ENCODE data around the gene FAM20A.
A peak's percentile ranks its signal among the peaks of the same experiment; 100 is the strongest.
"Not testable (repeated sequence)": the region's sequence is repeated elsewhere in the genome, so short reads cannot be mapped to it uniquely, and the experiment has no call there.

Gene FAM20A

GRCh38 chr17:68519911-68520310, 81.3 kb downstream of the FAM20A start:
- DNase-seq (ENCODE audit: low read depth), result no peak

- DNase-seq (ENCODE audit: low read depth), result not testable (repeated sequence)
Observed at GRCh38 chr17:68519051-68519450, 82.1 kb downstream of the FAM20A start.

- no peak for DNase-seq (ENCODE audit: low read depth)
Observed at GRCh38 chr17:68518063-68518815, 82.9 kb downstream of the FAM20A start.

- DNase-seq (ENCODE audit: low read depth), result not testable (repeated sequence)
Observed at GRCh38 chr17:68517605-68518004, 83.6 kb downstream of the FAM20A start.

- DNase-seq (ENCODE audit: low read depth), result no peak
Observed at GRCh38 chr17:68516732-68517131, 84.4 kb downstream of the FAM20A start.

GRCh38 chr17:68514831-68515635, 86.1 kb downstream of the FAM20A start:
- DNase-seq (ENCODE audit: low read depth), result no peak

GRCh38 chr17:68513932-68514331, 87.2 kb downstream of the FAM20A start:
- DNase-seq (ENCODE audit: low read depth), result no peak

- DNase-seq (ENCODE audit: low read depth), result no peak
Observed at GRCh38 chr17:68512960-68513474, 88.2 kb downstream of the FAM20A start.

GRCh38 chr17:68512247-68512959, 88.8 kb downstream of the FAM20A start, which contains the start of gene PRKAR1A:
PRKAR1A (plus strand) TSS chr17:68512430; CDS start chr17:68515400, 2,970 bp downstream.
- peak; percentile 78 for DNase-seq (ENCODE audit: low read depth)

- peak; percentile 21 for DNase-seq (ENCODE audit: low read depth)
Observed at GRCh38 chr17:68511671-68512246, 89.4 kb downstream of the FAM20A start.

GRCh38 chr17:68511254-68511670, 89.9 kb downstream of the FAM20A start:
- no peak for DNase-seq (ENCODE audit: low read depth)

GRCh38 chr17:68509141-68510057, 91.8 kb downstream of the FAM20A start:
- DNase-seq (ENCODE audit: low read depth), result no peak

- no peak for DNase-seq (ENCODE audit: low read depth)
Observed at GRCh38 chr17:68507576-68507975, 93.6 kb downstream of the FAM20A start.

GRCh38 chr17:68505951-68506350, 95.2 kb downstream of the FAM20A start:
- DNase-seq (ENCODE audit: low read depth), result no peak

- DNase-seq (ENCODE audit: low read depth), result no peak
Observed at GRCh38 chr17:68501074-68501473, 100.1 kb downstream of the FAM20A start.

- DNase-seq (ENCODE audit: low read depth), result no peak
Observed at GRCh38 chr17:68499587-68499986, 101.6 kb downstream of the FAM20A start.

- DNase-seq (ENCODE audit: low read depth), result no peak
Observed at GRCh38 chr17:68498479-68499326, 102.5 kb downstream of the FAM20A start.

- DNase-seq (ENCODE audit: low read depth), result no peak
Observed at GRCh38 chr17:68497885-68498319, 103.3 kb downstream of the FAM20A start.

GRCh38 chr17:68495081-68495480, 106.1 kb downstream of the FAM20A start:
- no peak for DNase-seq (ENCODE audit: low read depth)
